ENCODE measurements around the gene PTPN18. TPM values are rescaled to one million over a fixed set of nuclear protein-coding genes. Genes with fewer than 3 reads are reported as not detected.

Gene PTPN18
- total RNA-seq, 1 donor, result 25.8 TPM

DNA sequence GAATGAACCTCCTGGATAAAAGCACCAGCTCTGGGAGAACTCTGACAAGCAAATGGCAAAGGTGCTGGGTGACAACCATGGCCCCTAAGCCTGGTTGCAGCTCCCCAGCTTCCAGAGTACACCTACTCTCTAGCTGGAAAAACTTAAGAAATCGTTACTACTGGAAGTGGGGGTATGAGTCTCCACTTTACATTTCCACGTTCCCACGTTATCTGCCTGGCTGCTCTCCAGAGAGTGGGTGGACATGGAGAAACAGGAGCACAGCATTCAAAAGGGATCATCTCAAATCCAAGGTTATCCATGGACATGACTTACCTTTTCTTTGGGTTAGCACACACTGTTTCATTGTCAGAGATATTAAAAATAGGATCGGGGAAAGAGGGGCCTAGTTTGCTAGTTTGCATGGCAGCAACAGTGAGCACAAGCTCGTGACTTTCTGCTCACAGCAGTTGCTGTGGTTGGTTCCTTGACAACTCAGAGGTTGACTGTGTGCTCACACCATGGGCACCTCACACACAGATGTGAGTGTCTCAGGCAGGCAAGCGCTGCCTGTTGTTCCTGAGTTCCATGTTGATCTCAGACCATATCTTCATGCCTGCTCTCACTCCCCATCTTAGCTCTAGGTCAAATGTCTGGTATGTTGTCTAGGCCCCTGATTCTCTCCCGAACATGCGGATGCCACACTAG lies 32.5 kb downstream of the PTPN18 start:
- DNase-seq (ENCODE audit: low read depth), result peak; percentile 35
- TF ChIP-seq, protein P1, sequence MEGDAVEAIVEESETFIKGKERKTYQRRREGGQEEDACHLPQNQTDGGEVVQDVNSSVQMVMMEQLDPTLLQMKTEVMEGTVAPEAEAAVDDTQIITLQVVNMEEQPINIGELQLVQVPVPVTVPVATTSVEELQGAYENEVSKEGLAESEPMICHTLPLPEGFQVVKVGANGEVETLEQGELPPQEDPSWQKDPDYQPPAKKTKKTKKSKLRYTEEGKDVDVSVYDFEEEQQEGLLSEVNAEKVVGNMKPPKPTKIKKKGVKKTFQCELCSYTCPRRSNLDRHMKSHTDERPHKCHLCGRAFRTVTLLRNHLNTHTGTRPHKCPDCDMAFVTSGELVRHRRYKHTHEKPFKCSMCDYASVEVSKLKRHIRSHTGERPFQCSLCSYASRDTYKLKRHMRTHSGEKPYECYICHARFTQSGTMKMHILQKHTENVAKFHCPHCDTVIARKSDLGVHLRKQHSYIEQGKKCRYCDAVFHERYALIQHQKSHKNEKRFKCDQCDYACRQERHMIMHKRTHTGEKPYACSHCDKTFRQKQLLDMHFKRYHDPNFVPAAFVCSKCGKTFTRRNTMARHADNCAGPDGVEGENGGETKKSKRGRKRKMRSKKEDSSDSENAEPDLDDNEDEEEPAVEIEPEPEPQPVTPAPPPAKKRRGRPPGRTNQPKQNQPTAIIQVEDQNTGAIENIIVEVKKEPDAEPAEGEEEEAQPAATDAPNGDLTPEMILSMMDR (IDR thresholded peaks at IDR 0.05; ENCODE audit: insufficient read depth, low read length), result no peak
- no peak overlapping the region for H3K4me3 ChIP-seq (ENCODE audit: low read depth, low read length)

DNA sequence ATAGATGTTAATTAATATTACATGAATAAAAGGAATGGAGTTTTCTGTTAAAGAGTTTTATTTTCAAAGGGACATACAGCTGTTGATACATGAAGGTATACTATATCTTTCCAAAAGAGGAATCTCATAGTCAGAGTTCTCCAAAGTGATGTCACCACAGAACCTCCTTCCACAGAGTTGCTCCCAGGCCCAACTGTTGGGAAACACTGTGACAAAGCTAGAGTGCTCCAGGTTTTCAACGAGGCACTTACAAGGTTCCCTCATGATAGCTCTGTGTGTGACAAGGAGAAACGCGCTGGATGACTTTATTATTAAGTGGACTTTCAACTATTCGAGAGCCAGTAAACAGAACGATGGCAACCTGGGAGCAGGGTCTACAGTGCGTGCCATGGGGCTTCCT lies 33.5 kb downstream of the PTPN18 start:
- no peak overlapping the region for H3K4me3 ChIP-seq (ENCODE audit: low read depth, low read length)
- no peak for DNase-seq (ENCODE audit: low read depth)
- TF ChIP-seq, protein P1 (IDR thresholded peaks at IDR 0.05; ENCODE audit: insufficient read depth, low read length), result no peak

DNA sequence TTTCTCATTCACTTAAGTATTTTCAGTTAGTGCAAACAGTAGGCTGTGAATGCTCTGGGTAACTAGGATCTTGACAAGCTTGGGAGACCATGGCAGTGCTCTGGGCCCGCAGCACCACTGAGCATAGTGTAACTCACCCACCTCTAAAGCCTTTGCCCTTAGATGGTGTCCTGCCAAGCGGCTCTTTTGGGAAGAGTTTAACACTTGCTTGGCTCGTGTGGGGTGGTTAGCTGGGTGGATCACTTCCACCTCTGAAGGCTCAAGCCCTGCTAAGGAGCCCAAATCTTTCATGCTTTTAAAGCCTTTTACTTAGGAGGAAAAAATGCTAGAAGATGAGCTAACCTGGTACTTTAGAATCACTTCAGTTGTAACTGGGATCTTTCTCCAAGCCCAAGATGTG lies 33.9 kb downstream of the PTPN18 start:
- DNase-seq (ENCODE audit: low read depth), result no peak
- no peak overlapping the region for H3K4me3 ChIP-seq (ENCODE audit: low read depth, low read length)
- TF ChIP-seq, protein P1 (IDR thresholded peaks at IDR 0.05; ENCODE audit: insufficient read depth, low read length), result no peak

DNA sequence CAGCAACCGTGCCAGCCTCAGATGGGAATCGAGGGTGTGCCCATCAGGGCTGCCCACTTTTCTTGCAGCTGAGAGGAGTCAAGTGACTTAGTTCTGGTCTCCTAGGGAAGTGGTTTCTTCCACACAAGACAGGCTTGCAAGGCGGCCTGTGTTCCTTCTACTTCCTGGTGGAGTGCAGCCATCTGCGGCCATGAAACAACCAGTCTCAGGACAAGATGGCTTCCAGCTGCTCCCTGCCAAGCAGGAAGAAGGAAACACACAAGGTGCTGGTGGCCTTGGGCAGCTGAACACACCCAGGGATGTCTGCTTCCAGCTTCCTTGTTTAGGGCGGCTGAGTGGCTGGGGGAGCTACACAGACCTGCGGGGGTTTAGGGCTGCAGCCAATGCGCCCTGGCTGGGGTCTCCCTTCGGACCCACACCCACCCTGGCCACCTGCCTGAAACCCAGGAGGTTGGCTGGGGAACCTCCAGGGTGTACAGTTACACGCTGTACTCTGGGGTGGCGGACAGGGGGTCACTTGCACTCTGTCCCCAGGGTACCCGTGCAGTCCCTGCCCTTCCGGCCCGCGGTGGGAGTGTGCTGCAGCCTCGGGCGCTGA lies 34.7 kb downstream of the PTPN18 start:
- DNase-seq (ENCODE audit: low read depth), result no peak
- TF ChIP-seq, protein P1 (IDR thresholded peaks at IDR 0.05; ENCODE audit: insufficient read depth, low read length), result no peak
- H3K4me3 ChIP-seq (ENCODE audit: low read depth, low read length), result peak overlapping the region; percentile 72

DNA sequence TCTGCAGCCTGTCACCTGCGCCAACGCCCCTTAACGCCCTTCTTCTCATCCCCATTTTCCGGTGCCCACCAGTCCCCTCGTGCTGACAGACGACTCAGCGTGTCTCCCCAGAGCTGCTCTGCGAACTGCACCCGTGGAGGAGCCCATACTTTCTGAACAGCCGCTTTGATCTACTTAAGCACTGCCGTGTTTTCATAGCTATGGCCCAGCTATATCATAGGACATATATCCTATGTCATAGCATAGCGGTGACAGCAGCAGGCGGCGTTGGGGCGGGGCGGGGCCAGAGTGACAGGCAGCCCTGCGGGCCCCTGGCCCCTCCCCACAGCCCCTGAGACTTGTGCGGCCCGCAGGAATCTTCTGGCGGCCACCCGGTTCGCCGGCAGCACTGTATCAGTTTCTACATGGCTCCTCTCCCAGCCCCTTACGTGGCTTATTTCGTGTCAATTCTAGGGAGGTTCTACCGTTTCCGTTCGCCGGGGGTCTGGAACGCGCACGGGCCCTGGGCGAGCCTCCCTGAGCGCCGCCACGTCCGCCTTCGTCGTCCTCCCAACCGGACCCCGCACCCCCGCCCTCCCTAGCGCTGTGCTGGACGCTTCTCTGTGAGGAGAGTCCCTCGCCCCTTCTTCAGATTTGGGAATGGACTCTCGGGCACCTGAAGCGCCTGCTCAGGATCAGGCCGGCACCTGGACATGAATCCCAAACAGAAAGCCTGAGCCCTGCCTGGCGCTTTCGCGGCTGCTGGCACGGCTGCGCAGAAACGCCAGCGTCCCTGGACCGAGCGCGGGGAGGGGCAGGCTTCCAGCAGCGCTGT lies 35.4 kb downstream of the PTPN18 start:
- DNase-seq (ENCODE audit: low read depth), result peak; percentile 64
- TF ChIP-seq, protein P1 (IDR thresholded peaks at IDR 0.05; ENCODE audit: insufficient read depth, low read length), result no peak
- peak overlapping the region; percentile 72 for H3K4me3 ChIP-seq (ENCODE audit: low read depth, low read length)

DNA sequence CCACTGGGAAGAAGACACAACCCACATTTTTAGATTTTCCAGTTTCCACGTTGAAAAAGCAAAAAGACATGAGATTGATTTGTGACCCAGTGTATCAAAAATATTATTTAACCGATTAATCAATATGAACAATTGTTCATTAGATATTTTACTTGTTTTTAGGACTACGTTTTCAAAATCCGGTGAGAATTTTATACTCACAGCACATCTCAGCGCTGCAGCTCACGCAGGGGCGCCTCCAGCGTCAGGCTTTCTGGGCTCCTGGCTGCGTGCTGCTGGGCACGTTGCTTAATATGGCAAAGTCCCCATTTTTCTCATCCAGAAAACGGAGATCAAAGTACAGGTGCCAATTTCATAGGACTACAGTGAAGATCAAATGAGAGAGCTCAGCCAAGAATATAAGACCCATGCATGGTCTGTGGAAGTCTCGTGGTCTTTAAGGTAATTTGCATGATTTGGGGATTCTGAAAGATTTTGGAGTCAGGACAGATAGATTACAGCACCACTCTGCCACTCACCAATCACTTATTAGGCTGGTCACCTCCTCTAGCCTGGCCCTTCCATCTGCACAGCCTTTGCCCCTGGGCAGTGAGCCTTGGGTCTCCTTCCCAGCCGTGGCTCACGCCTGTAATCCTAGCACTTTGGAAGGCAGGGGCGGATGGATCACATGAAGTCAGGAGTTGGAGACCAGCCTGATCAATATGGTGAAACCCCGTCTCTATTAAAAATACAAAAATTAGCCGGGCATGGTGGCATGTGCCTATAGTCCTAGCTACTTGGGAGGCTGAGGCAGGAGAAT lies 36.2 kb downstream of the PTPN18 start:
- TF ChIP-seq, protein P1 (IDR thresholded peaks at IDR 0.05; ENCODE audit: insufficient read depth, low read length), result no peak
- peak overlapping the region; percentile 72 for H3K4me3 ChIP-seq (ENCODE audit: low read depth, low read length)
- no peak for DNase-seq (ENCODE audit: low read depth)

All from fibroblast of the aortic adventitia (primary cell).